Natural killer cell treated with Interleukin-12 subunit alpha and Interleukin-12 subunit beta and Interleukin-15 and Interleukin-18, amount 100 ng/mL, for 72 hours (primary cell): Measurements from ENCODE around the gene PARK7. TPM values are rescaled to one million over a fixed set of nuclear protein-coding genes. Genes with fewer than 3 reads are reported as not detected.

Experiments
- ATAC-seq, 2 donors: fragments of 150-1000 bp; cut with Tn5 transposase in 1 of 2; sonication (Bioruptor Pico), chemical (Tn5 transposase) in 1 of 2; 2 replicates each; pipeline ENCODE4 v1.10.0; 2021
- DNase-seq: peaks from one replicate; pipeline ENCODE4 v3.0.0; 2022; ENCODE audit warnings: low spot score
- H3K27ac Mint-ChIP-seq, 2 donors: 1 replicate in 1 of 2; 2 replicates in 1 of 2; pipeline ENCODE4 v1.8.0; 2022; ENCODE audit warnings: mixed read lengths in 2 of 2, mild to moderate bottlenecking in 1 of 2, moderate library complexity in 1 of 2
- H3K27me3 Mint-ChIP-seq, 2 donors: 1 replicate in 1 of 2; 2 replicates in 1 of 2; pipeline ENCODE4 v1.8.0; 2022; ENCODE audit warnings: mixed read lengths in 2 of 2
- H3K36me3 Mint-ChIP-seq: one replicate; pipeline ENCODE4 v1.8.0; 2022; ENCODE audit warnings: mixed read lengths
- H3K4me1 Mint-ChIP-seq, 2 donors: 1 replicate in 1 of 2; 2 replicates in 1 of 2; pipeline ENCODE4 v1.8.0; 2022; ENCODE audit warnings: low read depth in 2 of 2, mixed read lengths in 2 of 2, mild to moderate bottlenecking in 1 of 2
- H3K4me3 Mint-ChIP-seq: one replicate; pipeline ENCODE4 v1.8.0; 2022; ENCODE audit warnings: mixed read lengths
- H3K9me3 Mint-ChIP-seq: 2 replicates; pipeline ENCODE4 v1.8.0; 2022; ENCODE audit warnings: mixed read lengths
- total RNA-seq, 2 donors: library from RNA; stranded (reverse); gene quantifications; one replicate each; pipeline ENCODE4 v1.2.3, GENCODE V29; 2022

The PARK7 gene
- total RNA-seq, 2 donors from 2014 or later: 417 to 446 TPM

- peaks cover 0 to 13% of the 10 kb centered on the region in 2 donors for H3K4me1 Mint-ChIP-seq
- DNase-seq (no peak), ATAC-seq (peak in 1 of 2 donors; percentile 71)
- H3K27me3 Mint-ChIP-seq: no peaks in the 10 kb centered on the region
- H3K9me3 Mint-ChIP-seq: no peaks in the 10 kb centered on the region
- no peak overlapping the region for H3K4me3 Mint-ChIP-seq
- peaks cover 32% of the 10 kb centered on the region for H3K36me3 Mint-ChIP-seq
- H3K27ac Mint-ChIP-seq: peak overlapping the region; percentile 50 to 71
These were observed 13.8 kb downstream of the PARK7 start for GRCh38 chr1:7975212-7975865.

DNA sequence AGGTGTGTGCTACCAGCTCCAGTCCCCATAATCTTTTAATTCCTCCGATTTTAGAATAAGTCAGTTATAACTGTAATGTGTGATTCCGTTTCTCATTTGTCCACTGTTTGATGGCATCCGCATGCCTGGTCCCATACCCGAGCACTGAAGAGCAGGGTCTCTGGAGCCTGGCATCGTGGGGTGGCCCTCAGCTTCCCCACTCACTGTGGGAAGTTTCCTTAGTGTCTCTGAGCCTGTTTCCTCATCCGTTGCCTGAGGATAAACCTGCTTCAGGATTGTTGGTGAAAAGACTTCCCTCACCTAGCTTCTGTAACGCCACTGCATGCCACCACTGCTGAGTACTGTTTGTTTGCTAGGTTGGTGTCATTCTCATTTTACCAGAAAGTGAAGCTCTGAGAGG lies 19.5 kb downstream of the PARK7 start:
- Mint-ChIP-seq H3K4me1 (peaks cover 6 to 14% of the 10 kb centered on the region in 2 donors), H3K36me3 (peaks cover 26% of the 10 kb centered on the region), H3K27ac (peak overlapping the region in 1 of 2 donors; percentile 54), H3K9me3 (no peaks in the 10 kb centered on the region), H3K27me3 (no peaks in the 10 kb centered on the region), H3K4me3 (no peak overlapping the region)
- no peak for ATAC-seq
- DNase-seq: no peak

DNA sequence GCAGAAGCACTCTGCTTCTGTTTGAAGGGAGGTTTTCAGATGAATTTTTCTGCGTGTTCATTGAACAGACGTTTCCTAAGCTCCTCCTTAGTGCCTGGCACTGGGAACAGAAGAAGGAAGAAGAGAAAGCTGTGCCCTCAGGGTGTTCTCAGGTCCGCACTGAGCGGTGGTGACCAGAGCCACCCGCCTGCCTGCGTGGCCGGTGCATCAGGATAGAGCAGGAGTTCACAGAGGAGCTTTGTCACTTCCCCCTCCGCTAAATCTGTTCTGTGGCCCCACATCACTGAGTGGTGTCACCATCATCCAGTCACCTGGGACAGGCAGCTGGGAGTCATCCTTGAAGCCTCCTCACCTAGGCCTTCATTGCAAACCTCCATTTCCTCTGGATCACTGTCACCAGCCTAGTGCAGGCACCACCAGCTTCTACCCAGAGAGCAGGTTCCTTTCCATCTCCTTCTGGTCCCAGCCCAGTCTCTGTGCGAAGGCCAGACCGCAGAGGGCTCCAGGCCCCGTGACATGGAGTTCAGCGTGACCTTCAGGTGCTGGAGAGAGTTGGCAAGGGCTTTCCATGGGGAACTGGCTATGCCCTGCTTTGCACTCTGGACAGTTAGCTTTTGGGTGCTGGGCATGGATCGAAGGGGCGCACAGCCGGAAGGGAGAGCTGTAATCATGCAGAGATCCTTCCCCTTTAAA lies 21.7 kb downstream of the PARK7 start:
- H3K27me3 Mint-ChIP-seq: no peaks in the 10 kb centered on the region
- H3K9me3 Mint-ChIP-seq: no peaks in the 10 kb centered on the region
- H3K36me3 Mint-ChIP-seq: peaks cover 27% of the 10 kb centered on the region
- peak overlapping the region in 1 of 2 donors; percentile 76 for H3K27ac Mint-ChIP-seq
- H3K4me3 Mint-ChIP-seq: no peak overlapping the region
- H3K4me1 Mint-ChIP-seq: peaks cover 11 to 20% of the 10 kb centered on the region in 2 donors
- DNase-seq (no peak), ATAC-seq (no peak)

DNA sequence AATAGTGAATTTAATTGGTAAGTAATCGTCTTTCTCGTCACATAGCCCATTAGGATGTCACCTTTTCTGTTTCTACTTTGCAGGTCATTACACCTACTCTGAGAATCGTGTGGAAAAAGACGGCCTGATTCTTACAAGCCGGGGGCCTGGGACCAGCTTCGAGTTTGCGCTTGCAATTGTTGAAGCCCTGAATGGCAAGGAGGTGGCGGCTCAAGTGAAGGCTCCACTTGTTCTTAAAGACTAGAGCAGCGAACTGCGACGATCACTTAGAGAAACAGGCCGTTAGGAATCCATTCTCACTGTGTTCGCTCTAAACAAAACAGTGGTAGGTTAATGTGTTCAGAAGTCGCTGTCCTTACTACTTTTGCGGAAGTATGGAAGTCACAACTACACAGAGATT lies 23.3 kb downstream of the PARK7 start:
- Mint-ChIP-seq H3K4me3 (no peak overlapping the region), H3K27ac (no peak overlapping the region), H3K27me3 (no peaks in the 10 kb centered on the region), H3K36me3 (peaks cover 21% of the 10 kb centered on the region), H3K4me1 (peaks cover 12 to 20% of the 10 kb centered on the region in 2 donors), H3K9me3 (peaks cover under 1% of the 10 kb centered on the region)
- no peak for DNase-seq
- ATAC-seq: no peak

DNA sequence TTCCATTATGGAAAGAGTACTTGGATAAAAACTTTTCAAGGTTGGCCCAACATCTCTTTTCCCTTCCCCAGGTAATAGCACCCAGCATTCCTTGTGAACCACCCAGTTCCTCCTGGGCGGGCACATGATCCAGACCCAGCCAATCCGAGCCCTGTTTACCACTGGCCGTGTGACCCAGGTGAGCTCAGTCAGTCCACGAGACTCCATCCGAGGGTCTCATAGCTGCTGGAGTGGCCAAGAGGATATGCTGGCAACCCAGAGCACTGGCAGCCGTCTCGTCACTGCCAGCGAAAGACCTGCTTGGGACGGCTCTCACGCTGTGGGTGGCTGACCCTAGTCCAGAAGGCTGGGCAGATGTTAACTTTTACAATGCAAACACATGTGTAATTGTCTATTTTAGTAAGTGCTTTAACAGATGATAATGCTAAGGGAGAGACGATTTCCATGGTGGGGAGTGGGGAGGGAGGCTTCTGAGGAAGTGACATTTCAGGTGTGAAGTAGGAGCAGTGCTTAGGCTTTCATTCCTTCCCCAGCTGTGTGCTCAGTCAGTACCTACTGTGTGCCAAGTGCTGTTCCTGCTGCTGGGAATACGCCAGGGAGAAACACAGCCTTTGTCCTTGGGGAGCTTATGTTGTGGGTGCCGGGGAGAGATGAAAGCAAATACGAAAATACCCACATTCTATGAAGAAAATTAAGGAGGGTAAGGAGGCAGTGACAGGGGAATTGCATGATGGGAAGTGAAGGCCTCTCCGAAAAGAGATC lies 24.5 kb downstream of the PARK7 start:
- no peak for ATAC-seq
- no peak for DNase-seq
- peaks cover 22 to 26% of the 10 kb centered on the region in 2 donors for H3K4me1 Mint-ChIP-seq
- H3K4me3 Mint-ChIP-seq: no peak overlapping the region
- no peaks in the 10 kb centered on the region for H3K27me3 Mint-ChIP-seq
- peaks cover 6% of the 10 kb centered on the region for H3K9me3 Mint-ChIP-seq
- H3K36me3 Mint-ChIP-seq: peaks cover 32% of the 10 kb centered on the region
- peak overlapping the region; percentile 10 to 22 for H3K27ac Mint-ChIP-seq

DNA sequence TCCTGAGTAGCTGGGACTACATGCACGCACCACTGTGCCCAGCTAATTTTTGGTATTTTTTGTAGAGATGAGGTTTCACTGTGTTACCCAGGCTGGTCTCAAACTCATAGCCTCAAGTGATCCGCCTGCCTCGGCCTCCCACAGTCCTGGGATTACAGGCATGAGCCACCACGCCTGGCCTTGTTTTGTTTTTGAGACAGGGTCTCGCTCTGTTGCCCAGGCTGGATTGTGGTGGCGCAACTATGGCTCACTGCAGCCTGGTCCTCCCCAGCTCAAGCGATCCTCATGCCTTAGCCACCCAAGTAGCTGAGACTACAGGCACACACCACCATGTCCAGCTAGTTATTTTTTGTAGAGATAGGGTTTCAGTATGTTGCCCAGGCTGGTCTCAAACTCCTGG lies 26.0 kb downstream of the PARK7 start:
- H3K9me3 Mint-ChIP-seq: peaks cover 6% of the 10 kb centered on the region
- peaks cover 28% of the 10 kb centered on the region for H3K36me3 Mint-ChIP-seq
- no peaks in the 10 kb centered on the region for H3K27me3 Mint-ChIP-seq

DNA sequence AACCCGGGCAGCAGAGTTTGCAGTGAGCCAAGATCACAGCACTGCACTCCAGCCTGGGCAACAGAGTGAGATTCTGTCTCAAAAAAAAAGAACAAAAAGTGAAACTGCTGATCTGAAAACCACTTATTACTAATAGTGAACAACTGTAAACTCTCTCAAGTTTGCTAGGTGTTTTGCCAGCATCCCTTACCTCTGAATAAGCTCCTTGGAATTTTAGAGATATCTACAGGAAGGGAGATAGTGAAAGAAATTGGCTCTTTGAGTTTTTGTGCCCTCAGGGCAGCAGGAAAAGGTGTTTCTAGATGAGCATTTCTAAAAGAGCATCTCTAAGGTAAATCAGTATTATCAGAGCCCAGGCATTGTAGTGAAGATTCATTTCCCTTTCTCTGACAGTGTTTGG lies 27.1 kb downstream of the PARK7 start:
- H3K36me3 Mint-ChIP-seq: peaks cover 27% of the 10 kb centered on the region
- ATAC-seq (no peak), DNase-seq (no peak)
- no peak overlapping the region for H3K27ac Mint-ChIP-seq
- peaks cover 6% of the 10 kb centered on the region for H3K9me3 Mint-ChIP-seq
- no peaks in the 10 kb centered on the region for H3K27me3 Mint-ChIP-seq
- peaks cover 19% of the 10 kb centered on the region in 2 donors for H3K4me1 Mint-ChIP-seq
- H3K4me3 Mint-ChIP-seq: no peak overlapping the region

More for the DNA sequence above, 26.0 kb downstream of the PARK7 start:
- H3K27ac Mint-ChIP-seq: no peak overlapping the region
- DNase-seq: no peak
- no peak overlapping the region for H3K4me3 Mint-ChIP-seq
- peaks cover 17 to 21% of the 10 kb centered on the region in 2 donors for H3K4me1 Mint-ChIP-seq
- ATAC-seq: no peak

- peaks cover 28% of the 10 kb centered on the region for H3K36me3 Mint-ChIP-seq
- H3K4me1 Mint-ChIP-seq: peaks cover 24 to 31% of the 10 kb centered on the region in 2 donors
- peak overlapping the region in 1 of 2 donors; percentile 65 for H3K27ac Mint-ChIP-seq
- DNase-seq: no peak
- peak overlapping the region; percentile 7 for H3K4me3 Mint-ChIP-seq
- peaks cover 6% of the 10 kb centered on the region for H3K9me3 Mint-ChIP-seq
- H3K27me3 Mint-ChIP-seq: no peaks in the 10 kb centered on the region
- ATAC-seq: no peak
These were observed 28.4 kb downstream of the PARK7 start for GRCh38 chr1:7989762-7990428.

DNA sequence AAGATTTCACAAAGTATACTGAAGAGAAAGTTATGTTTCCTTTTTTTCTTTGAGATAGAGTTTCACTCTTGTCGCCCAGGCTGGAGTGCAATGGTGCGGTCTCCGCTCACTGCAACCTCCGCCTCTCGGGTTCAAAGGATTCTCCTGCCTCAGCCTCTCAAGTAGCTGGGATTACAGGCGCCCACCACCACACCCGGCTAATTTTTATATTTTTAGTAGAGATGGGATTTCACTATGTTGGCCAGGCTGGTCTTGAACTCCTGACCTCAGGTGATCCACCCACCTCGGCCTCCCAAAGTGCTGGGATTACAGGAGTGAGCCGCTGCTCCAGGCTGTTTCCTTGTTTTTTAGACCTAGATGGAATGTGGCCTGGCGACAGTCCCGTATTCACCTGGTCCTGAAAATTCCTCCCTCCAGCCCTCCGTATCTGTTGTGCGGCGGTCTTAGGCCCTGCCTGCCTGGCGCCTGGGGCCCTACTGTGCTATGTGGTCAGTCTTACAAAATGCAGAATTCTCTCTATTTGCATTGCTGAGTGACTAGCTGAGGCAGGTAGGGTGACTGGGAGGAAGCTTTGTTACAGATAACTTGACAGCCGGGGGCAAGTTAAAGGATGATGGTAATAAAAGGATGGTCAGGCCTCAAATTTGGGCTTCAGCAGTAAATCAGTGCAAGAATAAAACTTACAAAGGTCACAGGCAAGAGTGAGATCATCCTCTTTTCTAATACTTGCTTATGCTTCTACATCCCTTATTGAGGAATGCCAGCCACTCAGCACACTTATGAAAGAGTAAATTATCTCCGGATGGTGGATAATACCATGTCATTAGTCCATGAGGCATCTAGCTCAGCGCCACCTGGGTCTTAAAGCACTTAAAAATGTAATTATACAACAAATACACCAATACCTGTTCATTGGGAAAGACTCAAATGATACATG lies 30.3 kb downstream of the PARK7 start:
- H3K4me3 Mint-ChIP-seq: no peak overlapping the region
- H3K9me3 Mint-ChIP-seq: peaks cover 6% of the 10 kb centered on the region
- DNase-seq (no peak), ATAC-seq (no peak)
- H3K4me1 Mint-ChIP-seq: peaks cover 18 to 28% of the 10 kb centered on the region in 2 donors
- peaks cover 20% of the 10 kb centered on the region for H3K36me3 Mint-ChIP-seq
- no peaks in the 10 kb centered on the region for H3K27me3 Mint-ChIP-seq
- H3K27ac Mint-ChIP-seq: no peak overlapping the region

- Mint-ChIP-seq H3K27me3 (no peaks in the 10 kb centered on the region), H3K9me3 (peaks cover 6% of the 10 kb centered on the region), H3K36me3 (peaks cover 20% of the 10 kb centered on the region), H3K4me1 (peaks cover 18 to 28% of the 10 kb centered on the region in 2 donors), H3K27ac (no peak overlapping the region), H3K4me3 (no peak overlapping the region)
- no peak for ATAC-seq
- DNase-seq: no peak
These were observed 31.4 kb downstream of the PARK7 start for GRCh38 chr1:7992885-7993284.

DNA sequence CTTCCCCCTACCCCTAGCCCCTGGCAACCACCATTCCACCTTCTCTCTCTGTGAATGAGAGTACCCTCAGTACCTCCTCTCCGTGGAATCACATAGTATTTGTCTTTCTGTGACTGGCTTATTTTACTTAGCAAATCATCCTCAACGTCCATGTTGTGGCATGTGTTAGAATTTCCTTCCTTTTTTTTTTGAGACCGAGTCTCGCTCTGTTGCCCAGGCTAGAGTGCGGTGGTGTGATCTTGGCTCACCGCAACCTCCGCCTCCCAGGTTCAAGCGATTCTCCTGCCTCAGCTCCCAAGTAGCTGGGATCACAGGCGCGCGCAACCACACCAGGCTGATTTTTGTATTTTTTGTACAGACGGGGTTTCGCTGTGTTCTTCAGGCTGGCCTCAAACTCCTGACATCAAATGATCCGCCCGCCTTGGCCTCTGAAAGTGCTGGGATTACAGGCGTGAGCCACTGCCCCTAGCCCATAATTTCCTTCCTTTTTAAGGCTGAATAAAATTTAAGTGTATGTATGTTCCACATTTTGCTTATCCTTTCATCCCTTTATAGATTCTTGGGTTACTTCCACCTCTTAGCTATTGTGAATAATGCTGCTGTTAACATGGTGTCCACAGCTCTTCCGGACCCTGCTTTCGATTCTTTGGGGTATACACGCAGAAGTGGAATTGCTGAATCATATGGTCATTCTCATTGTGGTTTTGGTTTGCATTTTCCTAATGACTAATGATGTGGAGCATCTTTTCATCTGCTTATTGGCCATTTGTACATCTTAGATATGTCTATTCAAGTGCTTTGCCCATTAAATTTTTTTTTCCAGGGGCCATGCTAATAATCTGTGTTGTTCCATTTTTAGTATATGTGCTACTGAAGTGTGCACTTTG lies 32.3 kb downstream of the PARK7 start:
- Mint-ChIP-seq H3K27ac (peak overlapping the region; percentile 16 to 22), H3K36me3 (peaks cover 20% of the 10 kb centered on the region), H3K9me3 (peaks cover 6% of the 10 kb centered on the region), H3K27me3 (no peaks in the 10 kb centered on the region), H3K4me3 (peak overlapping the region; percentile 52), H3K4me1 (peaks cover 18 to 28% of the 10 kb centered on the region in 2 donors)
- DNase-seq (no peak), ATAC-seq (peak in 1 of 2 donors; percentile 84)

GRCh38 chr1:7994827-7995226 lies 33.3 kb downstream of the PARK7 start:
- DNase-seq (no peak), ATAC-seq (no peak)
- Mint-ChIP-seq H3K27ac (peak overlapping the region; percentile 3 to 22), H3K4me1 (peaks cover 14 to 27% of the 10 kb centered on the region in 2 donors), H3K36me3 (peaks cover 19% of the 10 kb centered on the region), H3K27me3 (no peaks in the 10 kb centered on the region), H3K9me3 (peaks cover 6% of the 10 kb centered on the region), H3K4me3 (peak overlapping the region; percentile 21)
